GM18526 (cell line): ENCODE results near the gene OPCML.

Source experiments
- POLR2A ChIP-seq: IDR thresholded peaks from 3 replicates; pipeline ENCODE4 v1.6.1; 2011; ENCODE audit not compliant: insufficient read length; ENCODE audit errors: extremely low read depth

OPCML gene

DNA sequence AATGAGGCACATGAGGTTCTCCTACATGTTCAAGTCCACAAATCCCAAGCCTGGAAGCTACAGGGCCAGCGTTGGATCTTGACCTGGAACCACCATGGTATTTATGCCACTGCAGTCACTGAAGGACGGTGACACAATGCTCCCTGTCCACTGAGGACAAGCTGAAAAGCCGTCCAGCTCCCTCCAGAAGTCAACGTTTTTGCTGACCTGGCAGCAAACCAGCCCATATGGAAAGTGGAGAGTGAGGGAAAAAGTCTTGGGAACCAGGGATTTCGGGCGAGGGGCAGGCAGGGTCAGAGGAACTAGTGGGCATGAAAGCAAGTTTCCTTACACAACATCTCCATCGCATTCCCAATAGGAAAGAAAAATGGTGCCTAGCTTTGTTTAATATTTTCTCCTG lies 33.3 kb downstream of the OPCML start:
- no peak for TF ChIP-seq POLR2A

DNA sequence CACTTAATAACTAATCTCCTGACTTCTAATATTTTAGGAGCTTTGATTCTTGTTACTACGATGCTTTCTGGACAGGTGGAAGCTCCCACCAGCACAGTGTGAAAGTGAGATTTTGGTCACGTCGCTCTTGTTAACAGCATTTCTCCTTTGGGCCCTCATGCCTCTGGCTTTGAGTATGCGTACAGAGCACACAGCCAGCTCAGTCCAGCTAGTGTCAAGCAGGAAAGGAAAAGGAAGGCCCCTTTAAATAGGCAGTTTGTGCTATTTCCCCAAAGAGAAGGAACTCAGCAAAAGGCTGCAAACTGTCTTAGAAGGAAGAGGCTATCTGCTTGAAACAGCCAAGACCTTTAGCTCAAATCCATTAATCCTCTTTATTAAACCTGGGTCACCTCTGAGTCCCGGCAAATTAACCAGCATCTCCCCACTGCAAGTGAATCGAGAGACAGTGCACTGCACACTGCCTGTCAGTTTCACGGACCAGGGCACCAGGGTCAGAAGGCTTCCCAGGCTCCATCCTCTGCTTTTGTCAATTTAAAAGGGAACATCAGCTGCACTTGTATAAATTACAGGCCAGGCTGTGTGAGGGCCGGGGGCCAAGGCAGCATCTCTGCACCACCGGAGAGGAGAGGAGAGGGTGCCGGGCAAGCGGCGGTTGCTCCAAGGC lies 34.7 kb downstream of the OPCML start:
- no peak for TF ChIP-seq POLR2A

DNA sequence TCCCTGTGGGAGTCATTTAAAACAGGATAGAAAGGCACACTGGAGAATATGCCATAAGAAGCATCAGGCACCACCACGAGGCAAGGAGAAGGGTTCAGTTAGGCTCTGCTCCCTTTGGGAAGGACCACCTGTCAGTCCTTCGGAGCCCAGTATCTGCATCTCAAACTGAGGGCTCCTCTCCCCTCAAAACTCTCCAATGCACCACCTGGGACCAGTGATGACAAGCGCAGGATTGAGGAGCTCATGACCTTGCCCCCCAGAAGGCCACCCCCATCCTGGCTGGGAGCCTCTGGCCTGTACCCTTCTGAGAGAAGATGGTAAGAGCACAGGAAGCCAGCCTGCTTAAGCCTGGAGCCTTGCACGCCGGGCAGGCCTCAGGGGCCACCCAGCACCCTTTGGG lies 39.4 kb downstream of the OPCML start:
- no peak for TF ChIP-seq POLR2A

DNA sequence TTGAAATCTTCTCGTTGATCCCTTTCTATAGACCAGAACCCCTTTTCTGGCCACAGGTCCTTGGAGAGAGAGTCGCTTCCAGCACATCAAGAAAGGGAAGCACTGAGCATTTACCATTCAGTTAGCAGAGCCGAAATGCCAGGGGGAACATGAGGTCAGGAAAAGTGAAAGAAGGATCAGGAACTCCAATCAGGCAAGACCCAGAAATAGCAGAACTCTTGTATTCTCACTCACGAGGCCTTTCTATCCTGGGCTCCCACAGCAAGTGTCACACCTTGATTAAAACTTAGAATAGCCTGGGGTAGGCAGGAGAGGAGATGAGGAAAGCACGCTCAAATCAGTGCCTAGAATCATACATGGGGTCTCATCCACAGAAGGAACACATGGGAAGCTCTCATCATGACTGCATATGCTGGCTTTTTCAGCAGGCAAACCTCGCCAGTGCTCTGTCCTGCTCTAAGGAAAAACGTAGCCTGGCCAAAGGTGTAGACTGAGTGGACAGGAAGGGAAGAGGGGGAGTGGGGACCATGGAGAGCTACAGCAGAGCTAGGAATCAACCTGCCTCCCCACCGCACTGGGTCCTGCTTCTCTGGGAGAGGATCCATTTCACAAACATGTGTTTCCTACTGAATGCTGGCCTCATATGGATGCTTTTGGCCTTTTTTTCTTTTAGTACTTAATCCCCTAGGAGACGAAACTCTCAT lies 40.5 kb downstream of the OPCML start:
- TF ChIP-seq POLR2A, result no peak

DNA sequence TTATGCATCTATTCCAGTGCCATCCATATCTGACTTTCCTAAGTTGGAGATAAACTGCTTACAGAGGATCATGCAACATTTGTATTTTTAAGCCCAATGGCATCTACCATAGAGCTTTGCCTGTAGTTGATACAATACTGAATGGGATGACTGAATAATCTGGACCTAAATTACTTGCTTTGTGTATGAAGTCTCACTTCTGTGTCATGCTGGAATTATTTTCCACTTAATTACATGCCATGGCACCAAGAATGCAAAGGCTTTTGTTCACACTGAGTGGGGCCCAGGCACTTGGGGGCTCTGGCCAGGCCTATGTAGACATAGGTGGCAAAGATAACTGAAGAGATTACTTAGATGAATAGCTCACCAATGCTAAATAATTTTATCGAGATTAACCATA lies 51.6 kb downstream of the OPCML start:
- no peak for TF ChIP-seq POLR2A

DNA sequence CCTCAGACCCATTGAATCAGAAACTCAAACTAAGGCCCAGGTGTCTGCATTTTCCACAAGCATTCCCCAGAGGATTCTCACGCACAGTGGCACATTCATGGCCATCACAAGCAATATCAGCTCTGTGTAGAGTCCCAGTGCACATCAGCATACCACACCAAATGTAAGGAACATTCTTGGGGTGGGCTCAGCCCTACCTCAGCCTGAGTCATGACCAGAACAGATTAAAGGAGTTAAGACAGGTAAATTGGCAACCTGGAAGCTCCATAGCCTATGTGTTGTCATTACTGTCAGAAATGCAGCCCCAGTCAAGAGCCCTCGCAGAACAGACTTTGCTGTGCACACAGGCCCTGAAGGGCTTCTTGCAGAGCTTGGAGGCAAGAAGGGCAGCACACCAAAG lies 53.1 kb downstream of the OPCML start:
- no peak for TF ChIP-seq POLR2A

DNA sequence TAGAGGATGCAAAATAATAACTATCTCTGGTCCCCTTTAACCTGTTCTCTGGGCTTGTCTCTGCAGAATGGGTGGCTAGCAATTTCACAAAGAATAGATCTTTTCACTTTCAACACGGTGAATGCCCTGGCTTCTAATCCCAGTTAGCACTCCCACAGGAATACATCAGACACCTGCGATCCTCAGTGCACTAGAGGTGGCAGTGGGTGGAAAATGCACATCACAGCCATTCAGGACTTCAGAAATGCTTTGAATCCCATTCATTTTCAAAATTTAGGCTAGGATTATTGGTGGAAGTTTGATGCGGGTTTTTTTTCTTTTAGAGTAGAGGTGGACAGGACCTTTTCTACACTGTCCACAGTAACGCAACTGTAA lies 55.1 kb downstream of the OPCML start:
- no peak for TF ChIP-seq POLR2A

DNA sequence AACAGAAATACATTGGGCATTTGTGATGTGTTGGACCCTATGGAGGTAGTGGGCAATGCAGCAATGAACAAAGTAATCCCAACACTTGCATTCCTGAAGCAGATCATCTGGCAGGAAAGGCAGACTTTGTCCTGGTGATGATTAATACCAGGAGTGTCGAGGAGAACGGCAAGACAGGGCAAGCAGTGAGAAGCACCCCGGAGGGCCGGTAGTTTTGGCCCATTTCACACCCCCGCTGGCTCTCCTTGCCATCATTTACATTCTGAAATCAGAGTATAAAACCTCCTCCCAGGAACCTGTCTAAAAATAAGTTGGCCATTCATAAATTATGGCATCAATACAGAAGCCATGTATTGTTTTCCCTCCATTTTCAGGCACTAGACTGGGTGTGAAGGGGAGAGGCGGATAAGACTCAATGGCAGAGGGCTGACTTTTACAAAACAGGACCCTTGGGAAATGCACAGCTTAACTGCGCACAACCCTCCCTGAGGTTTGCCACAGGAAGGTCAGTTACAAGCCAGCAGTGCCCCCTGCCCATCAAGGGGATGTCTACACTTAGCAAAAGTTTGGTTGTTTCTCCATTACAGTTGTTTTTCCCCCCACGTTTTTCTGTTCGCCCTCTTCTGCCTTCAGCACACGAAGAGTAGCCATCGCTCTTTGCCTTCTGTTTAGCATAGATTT lies 55.6 kb downstream of the OPCML start:
- TF ChIP-seq POLR2A, result no peak

DNA sequence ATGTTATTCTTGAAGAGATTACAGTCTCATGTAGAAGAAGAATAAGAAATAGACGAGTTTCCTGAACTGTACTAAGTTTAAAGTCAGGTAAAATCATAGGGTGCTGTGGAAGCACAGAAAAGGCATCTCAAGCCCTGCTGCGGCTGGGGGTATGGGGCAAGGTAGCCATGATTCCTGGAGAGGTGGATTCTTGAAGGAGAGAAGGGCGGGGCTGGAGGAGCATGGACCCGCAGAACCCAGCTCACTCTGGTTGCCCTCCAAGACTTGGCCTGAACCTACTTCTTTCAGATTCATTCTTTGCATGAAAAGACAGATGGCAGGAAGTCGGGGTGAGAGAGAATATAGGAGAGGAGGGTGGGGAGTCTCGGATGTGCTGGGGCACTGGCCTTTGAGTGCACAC lies 57.8 kb downstream of the OPCML start:
- no peak for TF ChIP-seq POLR2A

DNA sequence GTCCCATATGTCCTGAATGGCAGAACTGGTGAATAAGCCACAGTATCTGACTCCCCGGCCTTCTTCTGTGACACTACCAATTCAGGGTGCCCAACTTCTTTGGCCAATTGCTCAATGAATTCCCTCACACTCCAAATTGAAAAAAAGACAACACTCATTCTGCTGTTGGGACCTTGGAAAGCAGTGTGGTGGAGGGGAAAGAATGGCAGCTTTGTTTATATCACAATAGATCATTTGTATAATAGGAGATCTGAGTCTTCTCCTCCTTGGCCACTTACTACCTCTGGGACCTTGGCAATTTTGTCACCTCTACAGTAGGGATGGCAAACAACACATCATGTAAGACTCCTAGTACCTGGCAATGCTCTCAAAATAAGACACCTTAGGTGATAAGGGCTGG lies 64.6 kb downstream of the OPCML start:
- no peak for TF ChIP-seq POLR2A

DNA sequence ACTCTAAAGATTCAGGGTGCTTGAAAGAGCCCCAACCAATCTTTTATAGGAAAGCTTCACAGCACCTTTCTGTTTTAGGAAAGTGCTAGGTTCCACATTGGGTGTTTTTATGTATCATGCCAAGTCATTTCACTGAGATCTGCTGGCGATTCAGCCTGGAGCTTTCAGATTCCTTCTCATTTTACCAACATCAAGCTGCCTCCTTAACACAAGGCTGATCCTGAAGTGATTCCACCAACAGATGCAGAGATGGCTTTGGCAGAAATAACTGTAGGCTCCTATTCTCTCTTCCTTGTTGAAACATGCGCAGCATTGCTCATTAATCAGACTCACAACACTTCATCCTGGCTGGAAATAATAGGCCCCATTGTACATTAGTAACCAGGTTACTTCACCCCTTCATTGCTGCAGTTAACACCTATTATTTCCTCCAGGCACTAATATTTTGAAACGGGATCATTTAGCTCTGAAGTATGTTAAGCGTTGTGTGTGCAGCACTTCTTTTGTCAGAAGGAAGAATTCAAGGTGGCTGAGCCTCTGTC lies 89.0 kb downstream of the OPCML start:
- no peak for TF ChIP-seq POLR2A

DNA sequence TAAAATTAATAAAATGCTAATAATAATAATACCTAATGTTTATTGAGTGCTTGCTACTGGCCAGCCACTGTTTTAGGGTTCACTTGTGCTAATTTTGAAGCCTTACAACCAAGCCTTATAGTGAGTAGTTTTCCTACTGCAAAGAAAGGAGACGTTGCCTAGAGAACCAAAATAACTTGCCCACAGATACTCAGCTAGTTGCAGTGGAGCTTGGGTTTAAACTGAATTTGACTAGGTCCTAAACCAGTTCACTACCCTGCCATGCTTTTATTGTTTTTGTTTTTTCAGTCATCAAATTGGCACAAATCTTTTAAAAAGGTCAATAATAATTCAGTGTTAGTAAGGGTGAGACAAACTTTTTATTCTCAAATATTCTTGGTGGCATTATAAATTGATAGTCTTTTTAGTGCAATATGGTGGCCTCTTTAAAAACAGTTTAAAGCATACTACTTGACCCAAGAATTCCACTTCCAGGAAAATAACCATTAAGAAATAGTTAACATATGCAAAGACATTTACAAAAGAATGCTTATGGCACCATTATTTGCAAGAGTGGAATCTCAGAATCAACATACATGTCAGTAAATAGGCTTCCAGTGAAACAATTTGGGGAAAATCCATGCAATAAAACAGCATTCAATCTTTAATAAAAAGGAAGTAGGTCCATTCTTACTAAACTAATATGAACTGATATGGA lies 90.2 kb downstream of the OPCML start:
- TF ChIP-seq POLR2A, result no peak

DNA sequence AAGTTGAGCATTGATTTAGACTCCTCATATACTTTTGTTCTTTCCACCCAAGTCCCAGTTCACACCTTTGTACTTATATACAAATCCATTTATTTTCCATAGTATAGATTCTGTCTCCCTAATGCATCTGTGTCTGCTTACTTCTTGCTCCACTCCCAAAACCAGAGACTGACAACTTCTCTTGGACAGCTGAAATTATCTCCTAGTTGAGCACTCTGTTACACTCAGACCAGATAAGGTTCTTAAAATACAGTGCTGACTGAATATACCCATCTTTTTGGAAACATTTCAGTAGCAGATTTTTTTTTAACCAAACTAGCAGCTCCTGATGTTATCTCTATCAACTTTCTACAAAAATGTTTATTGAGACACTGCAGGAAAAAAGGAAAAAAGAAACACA lies 106.3 kb downstream of the OPCML start:
- TF ChIP-seq POLR2A, result no peak

DNA sequence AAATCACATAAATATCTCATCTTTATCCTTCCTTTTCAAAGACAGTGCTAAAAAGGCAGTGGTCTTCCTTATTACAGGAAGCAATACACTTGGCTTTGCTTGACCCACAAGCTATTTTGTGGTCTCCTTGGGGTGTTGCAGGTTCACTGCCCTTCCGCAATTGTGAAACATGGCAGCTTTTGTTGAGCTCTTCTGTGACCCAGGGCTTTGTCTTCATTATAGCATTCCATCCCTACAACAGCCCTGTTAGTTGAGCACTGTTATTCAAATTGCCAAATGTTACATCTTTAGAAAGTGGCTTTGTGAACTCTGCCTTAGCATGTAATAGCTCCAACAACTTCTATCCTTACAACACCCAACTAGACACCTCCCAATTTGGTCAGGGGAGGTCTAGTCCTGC lies 107.1 kb downstream of the OPCML start:
- TF ChIP-seq POLR2A, result no peak

DNA sequence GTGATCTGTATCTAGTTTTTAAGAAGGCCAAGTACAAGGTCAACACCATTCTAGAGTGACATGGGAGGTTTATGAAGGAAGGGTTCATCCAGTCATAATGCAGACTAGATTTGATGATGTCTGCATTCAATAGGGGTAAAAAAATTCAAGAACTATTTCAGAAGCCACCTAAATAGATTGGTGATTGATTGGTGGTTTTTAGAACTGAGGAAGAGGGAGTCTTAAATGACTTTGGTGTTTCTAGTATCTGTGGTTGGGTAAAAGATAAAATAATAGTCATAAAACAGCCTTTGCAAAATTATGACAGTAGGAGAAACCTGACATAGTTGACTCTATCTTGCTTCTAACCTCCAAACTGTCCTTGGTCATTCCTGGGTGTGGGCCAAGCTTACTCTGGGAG lies 114.1 kb downstream of the OPCML start:
- no peak for TF ChIP-seq POLR2A

DNA sequence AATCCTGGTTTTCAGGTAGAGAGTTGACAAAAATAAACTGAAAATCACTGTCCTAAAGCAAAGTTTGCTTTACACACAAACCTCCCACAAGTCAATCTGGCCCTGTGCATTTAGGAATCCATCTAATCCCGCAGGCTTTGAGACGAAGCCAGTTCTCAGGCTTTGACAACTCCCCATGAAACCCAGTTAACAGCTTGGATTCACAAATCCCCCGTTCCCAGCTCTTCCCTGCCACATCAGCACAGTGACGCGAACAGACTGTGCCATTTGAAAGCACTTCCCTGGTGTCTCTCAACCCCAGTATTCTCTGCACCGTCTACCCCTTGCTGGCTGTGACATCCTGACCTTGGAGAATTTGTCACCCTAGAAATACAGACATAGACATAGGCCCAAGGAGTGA lies 117.8 kb downstream of the OPCML start:
- no peak for TF ChIP-seq POLR2A
